Omental fat pad (tissue), 4 donors: ENCODE measurements around the gene OGFOD1. TPM values are rescaled to one million over a fixed set of nuclear protein-coding genes. Genes with fewer than 3 reads are reported as not detected.
A peak's percentile ranks its signal among the peaks of the same experiment; 100 is the strongest.

ENCODE experiments used
- ATAC-seq: fragments of 150-250 bp; one replicate; pipeline ENCODE4 v1.9.1; 2016; ENCODE audit warnings: mild to moderate bottlenecking, moderate library complexity; ENCODE audit not compliant: low FRiP score
- DNase-seq: peaks from one replicate; pipeline ENCODE4 v3.0.0-alpha.2; 2019; ENCODE audit warnings: low spot score
- CTCF ChIP-seq, 3 donors: fragments of 450-650 bp; IDR thresholded peaks; one replicate each; pipeline ENCODE4 v1.5.1; 2016 to 2017; ENCODE audit warnings: antibody characterized with exemption in 3 of 3, mild to moderate bottlenecking in 3 of 3, moderate library complexity in 2 of 3
- total RNA-seq, 4 donors: library from RNA; depleted of rRNA; stranded (reverse); fragments of >200 nt; gene quantifications; one replicate each; pipeline ENCODE4 v1.1.0, GENCODE V29; 2016

The OGFOD1 gene
- total RNA-seq, 4 donors from 2014 or later: 19.1 to 58.2 (median 30.9) TPM

GRCh38 chr16:56451753-56452689 lies 667 bp downstream of the OGFOD1 start:
- TF ChIP-seq CTCF (IDR thresholded peaks at IDR 0.05): no peak
- ATAC-seq (peak; percentile 82), DNase-seq (no peak)

GRCh38 chr16:56457927-56458470 lies 6.6 kb downstream of the OGFOD1 start:
- ATAC-seq: no peak
- no peak for TF ChIP-seq CTCF (IDR thresholded peaks at IDR 0.05)
- DNase-seq: no peak

- no peak for TF ChIP-seq CTCF (IDR thresholded peaks at IDR 0.05)
Observed at GRCh38 chr16:56460101-56460500, 8.7 kb downstream of the OGFOD1 start.

GRCh38 chr16:56462064-56462796 lies 10.9 kb downstream of the OGFOD1 start:
- no peak for DNase-seq
- ATAC-seq: no peak

More at GRCh38 chr16:56460101-56460500, 8.7 kb downstream of the OGFOD1 start:
- DNase-seq (no peak), ATAC-seq (no peak)

GRCh38 chr16:56463153-56463552 lies 11.8 kb downstream of the OGFOD1 start:
- no peak for TF ChIP-seq CTCF (IDR thresholded peaks at IDR 0.05)
- ATAC-seq (no peak), DNase-seq (no peak)

More at GRCh38 chr16:56462064-56462796, 10.9 kb downstream of the OGFOD1 start:
- no peak for TF ChIP-seq CTCF (IDR thresholded peaks at IDR 0.05)

- DNase-seq (no peak), ATAC-seq (no peak)
- no peak for TF ChIP-seq CTCF (IDR thresholded peaks at IDR 0.05)
Observed at GRCh38 chr16:56466344-56466743, 15.0 kb downstream of the OGFOD1 start.
